ENCODE data around the gene CNIH3.

GRCh38 chr1:224767031-224767430 is 150.9 kb downstream of the CNIH3 start:
- TF ChIP-seq CTCF (IDR thresholded peaks at IDR 0.05), result no peak
- no peak for TF ChIP-seq POLR2A (IDR thresholded peaks at IDR 0.05)
